Fibroblast of lung (primary cell): Measurements from ENCODE around the gene VWA1. TPM values are rescaled to one million over a fixed set of nuclear protein-coding genes. Genes with fewer than 3 reads are reported as not detected.

Source experiments
- DNase-seq, 2 donors: peaks; one replicate each; pipeline versions ENCODE4 v3.0.0 to v3.0.0-alpha.2; 2010; ENCODE audit warnings: low read depth in 2 of 2
- H2AFZ ChIP-seq: 2 replicates; pipeline ENCODE4 v1.5.1; 2012; ENCODE audit warnings: low read length, control low read depth, inconsistent platforms
- H3K27ac ChIP-seq: 2 replicates; pipeline ENCODE4 v1.5.1; 2011; ENCODE audit warnings: low read length, control low read depth; ENCODE audit not compliant: insufficient read depth
- H3K27me3 ChIP-seq: 2 replicates; pipeline ENCODE4 v1.5.1; 2011; ENCODE audit warnings: mild to moderate bottlenecking, low read length; ENCODE audit not compliant: control insufficient read depth, insufficient read depth
- H3K36me3 ChIP-seq: 2 replicates; pipeline ENCODE4 v1.5.1; 2011; ENCODE audit warnings: low read length; ENCODE audit not compliant: control insufficient read depth, insufficient read depth
- H3K4me1 ChIP-seq: 2 replicates; pipeline ENCODE4 v1.5.1; 2011; ENCODE audit warnings: low read length; ENCODE audit not compliant: control insufficient read depth, insufficient read depth; ENCODE audit errors: extremely low read depth
- H3K4me2 ChIP-seq: 2 replicates; pipeline ENCODE4 v1.5.1; 2011; ENCODE audit warnings: low read length, control low read depth; ENCODE audit not compliant: insufficient read depth; ENCODE audit errors: extremely low read depth
- H3K4me3 ChIP-seq, 4 experiments: fragments of 200-600 bp in 1 of 4; sonication (generic) in 1 of 4; replicated peaks in 1 of 4; 2 replicates each; pipeline ENCODE4 v1.5.1; 2011 to 2016; ENCODE audit warnings: low read length in 4 of 4, low read depth in 3 of 4, mild to moderate bottlenecking in 3 of 4, control low read depth in 2 of 4, inconsistent platforms in 1 of 4, mixed read lengths in 1 of 4; ENCODE audit not compliant: insufficient read depth in 1 of 4; ENCODE audit errors: control extremely low read depth in 1 of 4
- H3K79me2 ChIP-seq: 2 replicates; pipeline ENCODE4 v1.5.1; 2012; ENCODE audit warnings: mild to moderate bottlenecking, low read length, inconsistent platforms; ENCODE audit not compliant: control insufficient read depth, insufficient read depth
- H3K9ac ChIP-seq: 2 replicates; pipeline ENCODE4 v1.5.1; 2011; ENCODE audit warnings: mild to moderate bottlenecking, low read length, control low read depth; ENCODE audit not compliant: insufficient read depth
- H3K9me3 ChIP-seq: 2 replicates; pipeline ENCODE4 v1.5.1; 2012; ENCODE audit warnings: low read depth, low read length; ENCODE audit not compliant: control insufficient read depth, insufficient read depth
- H4K20me1 ChIP-seq: 2 replicates; pipeline ENCODE4 v1.5.1; 2011; ENCODE audit warnings: low read length; ENCODE audit not compliant: control insufficient read depth, insufficient read depth; ENCODE audit errors: extremely low read depth
- CTCF ChIP-seq, 2 donors: IDR thresholded peaks in 1 of 2; conservative IDR thresholded peaks in 1 of 2; 1 replicate in 1 of 2; 2 replicates in 1 of 2; pipeline ENCODE4 v1.5.1; 2011 to 2012; ENCODE audit warnings: low read length in 2 of 2, control low read depth in 1 of 2, inconsistent platforms in 1 of 2, low read depth in 1 of 2, mild to moderate bottlenecking in 1 of 2
- EZH2 ChIP-seq: IDR thresholded peaks from 2 replicates; pipeline ENCODE4 v1.5.1; 2012; ENCODE audit warnings: low read length, control low read depth, mild to moderate bottlenecking; ENCODE audit errors: missing control alignments
- polyA plus RNA-seq, 2 donors: library from polyadenylated mRNA; depleted of rRNA in 1 of 2; stranded (reverse) in 1 of 2; unstranded in 1 of 2; fragments of >200 nt; gene quantifications; 2 replicates each; pipeline ENCODE4 v1.2.1, GENCODE V29; 2011 to 2012; ENCODE audit warnings: missing spikeins in 1 of 2
- total RNA-seq: library from RNA; depleted of rRNA; stranded (reverse); fragments of >200 nt; gene quantifications from 2 replicates; pipeline ENCODE4 v1.2.1, GENCODE V29; 2014

The VWA1 gene
- total and polyA plus RNA-seq, 2 donors (not counting 1 experiment from before 2014, with no cell fraction given): 2.5 to 3.1 TPM

GRCh38 chr1:1437904-1438376 is 2.5 kb downstream of the VWA1 start:
- no peak overlapping the region for H3K9ac ChIP-seq
- TF ChIP-seq EZH2 (no peak), CTCF (conservative IDR thresholded peaks at IDR 0.05 in 1 of 2, IDR thresholded peaks at IDR 0.05 in 1 of 2; ENCODE audit: low read depth in 1 of 2, low read length in 2 of 2) (no peak)
- no peaks in the 10 kb centered on the region for H3K27me3 ChIP-seq
- peaks cover 15% of the 10 kb centered on the region for H3K4me1 ChIP-seq
- no peak overlapping the region for H2AFZ ChIP-seq
- no peaks in the 10 kb centered on the region for H3K36me3 ChIP-seq
- H3K79me2 ChIP-seq: no peaks in the 10 kb centered on the region
- no peaks in the 10 kb centered on the region for H4K20me1 ChIP-seq
- no peak overlapping the region for H3K27ac ChIP-seq
- no peaks in the 10 kb centered on the region for H3K9me3 ChIP-seq
- DNase-seq: peak in 1 of 2 donors; percentile 20
- no peak overlapping the region for H3K4me2 ChIP-seq
- no peak overlapping the region for H3K4me3 ChIP-seq

GRCh38 chr1:1438531-1439381 is 3.3 kb downstream of the VWA1 start:
- DNase-seq: no peak

More at GRCh38 chr1:1438531-1439381, 3.3 kb downstream of the VWA1 start:
- Histone ChIP-seq H4K20me1 (no peaks in the 10 kb centered on the region), H3K4me2 (no peak overlapping the region), H3K27me3 (no peaks in the 10 kb centered on the region), H3K9me3 (no peaks in the 10 kb centered on the region), H3K36me3 (no peaks in the 10 kb centered on the region), H3K4me3 (no peak overlapping the region), H3K9ac (no peak overlapping the region), H3K27ac (no peak overlapping the region), H2AFZ (no peak overlapping the region), H3K79me2 (no peaks in the 10 kb centered on the region), H3K4me1 (peaks cover 11% of the 10 kb centered on the region)
- TF ChIP-seq CTCF (conservative IDR thresholded peaks at IDR 0.05 in 1 of 2, IDR thresholded peaks at IDR 0.05 in 1 of 2; ENCODE audit: low read depth in 1 of 2, low read length in 2 of 2) (no peak), EZH2 (no peak)
